AG09309 (cell line): ENCODE results near the gene MKX.

Source experiments
- DNase-seq: peaks from one replicate; pipeline ENCODE4 v3.0.0-alpha.2; 2010; ENCODE audit warnings: low read depth
- H3K4me3 ChIP-seq: 2 replicates; pipeline ENCODE4 v1.5.1; 2011; ENCODE audit warnings: mild to moderate bottlenecking, low read depth, low read length, moderate library complexity; ENCODE audit not compliant: control insufficient read depth
- CTCF ChIP-seq: IDR thresholded peaks from 2 replicates; pipeline ENCODE4 v1.5.1; 2011; ENCODE audit warnings: mild to moderate bottlenecking, low read depth, low read length, inconsistent platforms; ENCODE audit not compliant: insufficient read depth, control insufficient read depth; ENCODE audit errors: missing control alignments

The MKX gene

GRCh38 chr10:27723436-27723835 is 22.2 kb downstream of the MKX start:
- no peak for TF ChIP-seq CTCF
- DNase-seq, result peak; percentile 95
- no peak overlapping the region for H3K4me3 ChIP-seq

- no peak overlapping the region for H3K4me3 ChIP-seq
- DNase-seq, result no peak
- no peak for TF ChIP-seq CTCF
Measured at GRCh38 chr10:27720529-27720928, 25.1 kb downstream of the MKX start.

GRCh38 chr10:27719052-27719451 is 26.6 kb downstream of the MKX start:
- TF ChIP-seq CTCF, result no peak
- no peak for DNase-seq
- no peak overlapping the region for H3K4me3 ChIP-seq

- no peak for TF ChIP-seq CTCF
- H3K4me3 ChIP-seq, result no peak overlapping the region
- DNase-seq, result no peak
Measured at GRCh38 chr10:27717861-27718260, 27.8 kb downstream of the MKX start.

- no peak overlapping the region for H3K4me3 ChIP-seq
Measured at GRCh38 chr10:27717224-27717623, 28.4 kb downstream of the MKX start.

GRCh38 chr10:27716521-27716920 is 29.1 kb downstream of the MKX start:
- DNase-seq, result no peak

More at GRCh38 chr10:27717224-27717623, 28.4 kb downstream of the MKX start:
- TF ChIP-seq CTCF, result no peak
- no peak for DNase-seq

More at GRCh38 chr10:27716521-27716920, 29.1 kb downstream of the MKX start:
- no peak for TF ChIP-seq CTCF
- no peak overlapping the region for H3K4me3 ChIP-seq
